Measurements from ENCODE around the gene RABGAP1.

The RABGAP1 gene

DNA sequence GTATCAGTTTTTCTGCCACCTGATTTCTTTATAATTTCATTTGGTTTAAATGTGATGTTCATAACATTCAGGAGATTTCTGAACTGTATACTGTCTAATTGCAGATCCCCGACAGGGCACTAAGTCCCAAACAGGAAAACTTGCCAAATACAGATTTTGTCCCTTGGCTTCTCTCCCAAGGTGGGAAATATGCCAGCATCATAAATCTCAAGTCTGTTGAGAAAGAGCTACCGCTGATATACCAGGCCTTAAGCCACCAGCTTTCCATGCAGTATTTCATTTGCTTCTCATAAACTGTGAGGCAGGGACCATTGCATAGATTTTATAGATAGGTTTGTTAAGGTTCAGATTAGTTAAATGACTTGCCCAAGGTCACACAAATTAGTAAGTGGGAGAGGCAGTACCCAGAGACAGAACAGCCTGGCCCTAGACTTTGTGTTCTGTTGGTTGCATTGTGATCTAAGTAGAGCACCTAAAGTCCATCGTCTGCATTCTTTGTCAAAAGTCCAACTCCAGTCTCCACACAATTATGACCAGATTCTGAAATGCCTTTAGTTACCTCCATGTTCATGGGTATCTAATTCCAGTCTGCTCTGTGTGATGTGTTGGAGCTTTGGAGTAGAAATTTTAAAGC, 108.9 kb downstream of the RABGAP1 start:
- peak; percentile 73 for DNase-seq

GRCh38 chr9:123053046-123053445, 112.2 kb downstream of the RABGAP1 start:
- DNase-seq: no peak

DNA sequence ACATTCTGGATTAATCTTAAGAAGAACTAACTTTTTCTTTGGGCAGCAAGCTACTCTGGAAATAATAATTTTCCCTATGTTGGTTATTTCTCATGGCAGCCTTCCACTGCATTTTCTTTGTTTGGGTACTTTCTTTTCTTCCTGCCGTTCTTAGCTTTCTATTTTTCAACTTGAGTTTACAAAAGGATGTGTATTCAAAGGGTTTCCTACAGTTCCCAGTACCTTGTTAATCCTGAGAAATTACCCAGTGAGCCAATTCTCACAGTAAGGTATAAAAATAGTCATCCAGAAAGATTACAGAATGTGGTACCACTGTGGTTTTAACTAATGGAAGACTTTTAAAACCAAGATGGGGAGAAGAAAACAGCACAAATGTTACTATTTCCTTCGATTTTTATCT, 112.9 kb downstream of the RABGAP1 start:
- DNase-seq: no peak

- peak; percentile 92 for DNase-seq
Measured at GRCh38 chr9:123058834-123059233, 118.0 kb downstream of the RABGAP1 start.

DNA sequence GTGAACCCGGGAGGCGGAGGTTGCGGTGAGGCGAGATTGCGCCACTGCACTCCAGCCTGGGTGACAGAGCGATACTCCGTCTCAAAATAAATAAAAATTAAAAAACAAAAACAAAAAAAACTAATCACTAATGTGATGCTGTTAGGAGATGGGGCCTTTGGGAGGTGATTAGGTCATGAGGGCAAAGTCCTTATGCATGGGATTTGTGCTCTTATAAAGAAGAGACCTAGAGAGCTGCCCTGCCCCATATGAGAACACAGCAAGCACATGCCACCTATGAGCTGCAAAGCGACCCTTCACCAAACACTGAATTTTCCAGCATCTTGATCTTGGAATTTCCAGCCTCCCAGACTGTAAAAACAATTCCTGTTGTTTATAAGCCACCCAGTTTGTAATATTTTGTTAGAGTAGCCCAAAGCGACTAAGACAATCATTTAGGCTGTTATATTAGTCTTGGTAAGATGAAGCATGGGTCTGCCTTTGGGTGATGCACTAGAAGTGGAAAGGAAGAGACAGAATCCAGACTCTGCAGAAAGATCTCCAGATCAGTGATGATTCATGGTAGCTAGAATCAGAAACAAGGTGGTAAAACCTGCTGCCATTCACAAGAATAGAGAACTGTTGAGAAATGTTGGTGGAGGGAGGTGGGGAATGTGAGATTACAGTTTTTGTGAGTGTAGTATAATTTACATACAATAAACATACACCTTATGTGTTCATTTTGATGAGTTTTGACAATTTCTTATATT, 118.8 kb downstream of the RABGAP1 start:
- DNase-seq: no peak

- DNase-seq: no peak
Measured at GRCh38 chr9:123061216-123061615, 120.4 kb downstream of the RABGAP1 start.

GRCh38 chr9:123062351-123063176, 121.7 kb downstream of the RABGAP1 start:
- DNase-seq: no peak

DNA sequence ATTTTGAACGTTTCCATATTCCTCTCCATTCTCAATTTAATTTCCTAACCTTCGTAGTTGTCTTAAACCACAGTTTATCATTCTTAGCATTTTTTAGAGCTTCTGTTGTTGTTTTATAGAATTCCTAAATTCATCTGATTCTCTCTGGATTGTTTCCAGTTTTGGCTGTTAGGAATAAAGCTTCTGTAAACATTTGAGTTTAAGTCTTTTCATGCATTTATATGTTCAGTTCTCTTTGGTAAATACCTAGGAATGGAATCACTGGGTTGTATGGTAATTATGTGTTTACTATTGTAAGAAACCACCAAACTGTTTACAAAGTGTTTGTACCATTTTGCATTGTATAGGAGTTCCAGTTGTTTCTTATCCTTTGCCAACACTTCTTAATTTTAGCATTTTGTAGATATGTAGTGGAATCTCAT, 122.4 kb downstream of the RABGAP1 start:
- DNase-seq: peak; percentile 85

GRCh38 chr9:123063896-123064295, 123.1 kb downstream of the RABGAP1 start:
- no peak for DNase-seq

GRCh38 chr9:123064716-123065115, 123.9 kb downstream of the RABGAP1 start:
- DNase-seq: no peak

DNA sequence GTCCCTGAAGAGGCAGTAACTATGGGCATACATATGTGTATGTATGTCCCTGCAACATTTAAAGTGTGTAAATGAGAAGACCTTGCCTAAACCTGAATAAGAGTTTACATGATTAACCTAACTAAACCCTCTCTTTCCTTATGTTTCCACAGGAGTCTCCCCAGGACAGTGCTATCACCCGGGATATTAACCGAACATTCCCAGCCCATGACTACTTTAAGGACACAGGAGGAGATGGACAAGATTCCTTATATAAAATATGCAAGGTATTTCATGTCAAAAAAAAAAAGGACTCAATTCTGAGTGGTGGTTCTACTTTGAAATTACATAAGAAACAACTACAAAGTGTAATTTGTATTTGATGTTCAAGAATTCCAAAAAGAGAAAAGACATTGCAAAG, 124.4 kb downstream of the RABGAP1 start:
- DNase-seq: no peak

GRCh38 chr9:123067136-123067535, 126.3 kb downstream of the RABGAP1 start:
- DNase-seq: no peak

DNA sequence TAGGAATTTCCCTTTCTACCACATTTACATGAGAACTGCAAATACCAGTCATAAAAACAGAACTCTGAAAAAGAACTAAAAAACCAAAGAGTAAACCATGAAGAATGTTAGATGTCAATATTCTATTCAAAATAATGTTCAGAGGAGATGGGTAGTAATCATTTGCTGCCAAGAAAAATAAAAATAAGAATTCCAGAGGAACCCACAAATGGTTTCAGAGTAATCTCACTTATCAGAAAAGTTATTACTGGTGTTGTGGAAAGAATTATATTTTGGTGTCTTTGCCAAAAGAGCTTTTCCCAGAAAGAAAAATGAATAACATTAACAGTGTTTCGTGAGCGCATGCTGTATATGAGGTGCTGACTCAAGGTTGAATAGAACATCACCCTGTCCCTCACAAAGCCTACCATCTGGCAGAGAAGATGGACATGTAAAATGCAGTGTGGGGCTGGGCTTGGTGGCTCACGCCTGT, 128.2 kb downstream of the RABGAP1 start:
- peak; percentile 91 for DNase-seq

DNA sequence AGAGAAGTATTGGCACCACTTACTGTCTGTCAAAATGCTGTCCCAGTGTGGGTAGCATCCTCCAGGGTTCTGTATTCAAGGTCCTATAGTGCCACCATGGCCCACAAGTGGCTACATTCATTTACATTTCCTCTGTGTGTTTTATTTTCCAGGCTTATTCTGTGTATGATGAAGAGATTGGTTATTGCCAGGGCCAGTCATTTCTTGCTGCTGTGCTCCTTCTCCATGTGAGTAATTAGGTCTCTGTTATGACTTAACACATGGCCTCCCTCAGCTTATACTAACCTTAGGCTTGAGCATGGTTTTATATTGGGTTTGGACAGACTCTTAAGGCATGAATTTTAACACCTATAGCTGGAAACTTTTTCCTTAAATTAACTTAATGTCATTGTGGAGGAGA, 129.4 kb downstream of the RABGAP1 start:
- no peak for DNase-seq

DNA sequence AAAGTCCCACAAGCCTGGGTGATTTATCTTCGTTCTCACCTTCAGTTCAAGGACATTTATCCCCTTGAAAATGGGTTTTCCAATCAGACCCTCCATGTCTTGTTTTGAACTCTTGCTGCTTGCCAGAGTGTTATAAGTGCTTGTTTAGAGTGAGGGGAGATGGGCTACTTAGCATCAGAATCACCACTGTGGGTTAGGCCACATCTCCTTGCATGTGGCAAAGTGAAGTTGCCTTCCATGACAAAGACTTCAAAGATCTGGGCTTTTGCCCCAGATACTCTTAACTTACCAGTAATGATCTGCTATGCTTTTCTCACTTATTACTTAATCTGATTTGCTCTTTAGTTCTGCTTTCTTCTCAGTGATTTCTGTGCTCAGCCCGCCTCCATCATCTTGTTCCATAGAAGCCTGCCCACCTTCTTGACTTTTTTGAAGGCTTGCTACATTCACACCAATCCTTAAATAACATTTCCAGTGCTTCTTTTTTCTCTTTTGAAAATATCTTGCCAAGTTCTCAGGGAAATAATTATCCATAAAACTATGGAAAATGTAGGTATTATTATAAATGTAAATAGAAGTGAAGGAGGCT, 131.7 kb downstream of the RABGAP1 start:
- DNase-seq: no peak

GRCh38 chr9:123073441-123073840, 132.6 kb downstream of the RABGAP1 start:
- DNase-seq: no peak

- DNase-seq: peak; percentile 92
Measured at GRCh38 chr9:123073991-123074422, 133.2 kb downstream of the RABGAP1 start.

DNA sequence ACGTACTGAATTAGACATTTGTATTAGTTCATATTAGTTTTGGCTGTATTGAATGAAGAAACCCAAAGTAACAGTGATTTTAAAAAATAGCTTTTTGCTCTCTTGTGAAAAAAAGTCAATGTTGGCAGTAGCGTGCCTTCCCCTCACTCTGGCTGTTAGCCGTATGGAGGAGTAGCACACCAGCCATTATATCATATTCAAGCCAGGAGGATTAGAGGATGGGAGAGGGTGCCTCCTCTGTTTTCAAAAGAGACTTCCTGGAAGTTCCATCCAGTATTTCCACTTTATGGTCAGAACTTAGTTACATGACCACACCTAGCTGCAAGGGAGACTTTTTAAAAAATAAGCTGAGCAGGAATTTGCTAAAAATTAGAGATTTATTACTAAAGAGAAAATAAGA, 133.8 kb downstream of the RABGAP1 start:
- DNase-seq: no peak

GRCh38 chr9:123080444-123080843, 139.6 kb downstream of the RABGAP1 start:
- no peak for DNase-seq

GRCh38 chr9:123081824-123082223, 141.0 kb downstream of the RABGAP1 start:
- DNase-seq: peak; percentile 54

DNA sequence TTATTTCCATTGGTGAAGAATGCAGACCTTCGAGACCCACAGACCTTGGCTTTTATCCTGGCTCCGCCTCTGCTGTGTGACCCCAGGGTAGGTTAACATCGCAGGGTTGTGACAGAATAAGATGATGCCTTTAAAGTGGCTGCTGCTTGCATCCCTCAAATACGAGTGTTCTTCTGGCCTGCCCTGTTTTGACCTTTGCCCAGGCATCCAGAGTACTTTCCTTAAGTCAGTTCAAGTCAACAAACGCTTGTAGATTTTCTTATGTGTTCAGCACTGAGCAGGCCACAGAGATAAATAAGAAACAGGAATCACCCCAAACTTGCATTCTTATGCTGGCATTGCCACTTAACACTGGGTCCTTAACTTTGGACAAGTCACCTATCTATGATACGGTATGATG, 142.9 kb downstream of the RABGAP1 start:
- no peak for DNase-seq

GRCh38 chr9:123084256-123084655, 143.4 kb downstream of the RABGAP1 start:
- no peak for DNase-seq

DNA sequence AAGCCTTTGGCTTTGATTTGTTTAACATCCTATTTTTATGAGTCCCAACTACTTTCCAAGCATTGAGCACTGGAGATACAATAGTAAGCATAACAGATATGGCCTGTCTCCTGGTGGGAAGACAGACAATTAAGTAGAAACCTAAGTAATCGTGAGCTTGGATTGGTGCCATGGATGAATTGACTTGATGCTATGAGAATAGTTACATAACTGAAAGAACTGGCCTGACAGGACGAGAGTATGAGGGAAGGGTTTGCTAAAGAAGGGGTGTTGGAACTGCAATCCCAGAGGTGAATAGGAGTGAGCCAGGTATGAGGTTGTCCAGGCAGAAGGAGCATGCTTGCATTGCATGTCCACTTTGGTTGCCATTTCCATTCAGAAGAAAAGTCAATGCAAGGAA, 145.1 kb downstream of the RABGAP1 start:
- DNase-seq: no peak

Data from HCEC 1CT (cell line).